Esophagus squamous epithelium (tissue), 4 donors: ENCODE results near the gene NXNL2.

Experiments used
- POLR2A ChIP-seq, 4 donors: fragments of 450-650 bp; IDR thresholded peaks; one replicate each; pipeline ENCODE4 v1.6.1; 2017; ENCODE audit warnings: antibody characterized with exemption in 4 of 4, mild to moderate bottlenecking in 4 of 4, moderate library complexity in 3 of 4
- TF ChIP-seq, protein P1 (sequence below), 6 experiments: fragments of 450-650 bp in 4 of 6; fragments of 200-600 bp in 2 of 6; sonication (generic) in 2 of 6; IDR thresholded peaks; one replicate each; pipeline ENCODE4 v1.5.1; 2016 to 2019; ENCODE audit warnings: antibody characterized with exemption in 6 of 6, mild to moderate bottlenecking in 4 of 6, moderate library complexity in 4 of 6

DNA sequence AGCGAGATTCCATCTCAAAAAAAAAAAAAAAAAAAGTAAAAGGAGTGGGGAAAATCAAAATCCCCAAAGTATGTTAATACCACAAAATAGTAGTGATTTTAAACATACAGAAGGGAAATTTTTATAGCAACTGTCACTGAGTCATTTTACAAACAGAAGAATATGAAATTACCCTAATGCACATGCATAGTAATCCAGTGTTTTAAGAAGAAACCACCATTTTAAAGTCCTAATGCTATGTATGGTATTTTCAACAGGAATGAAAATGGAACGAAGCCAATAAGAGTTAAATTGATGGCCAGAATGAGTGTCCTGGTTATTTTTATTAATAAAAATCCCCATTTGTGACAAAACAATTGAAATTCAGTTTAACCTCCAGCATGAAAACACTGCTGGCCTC is 26.7 kb upstream of the NXNL2 start:
- TF ChIP-seq, protein P1, sequence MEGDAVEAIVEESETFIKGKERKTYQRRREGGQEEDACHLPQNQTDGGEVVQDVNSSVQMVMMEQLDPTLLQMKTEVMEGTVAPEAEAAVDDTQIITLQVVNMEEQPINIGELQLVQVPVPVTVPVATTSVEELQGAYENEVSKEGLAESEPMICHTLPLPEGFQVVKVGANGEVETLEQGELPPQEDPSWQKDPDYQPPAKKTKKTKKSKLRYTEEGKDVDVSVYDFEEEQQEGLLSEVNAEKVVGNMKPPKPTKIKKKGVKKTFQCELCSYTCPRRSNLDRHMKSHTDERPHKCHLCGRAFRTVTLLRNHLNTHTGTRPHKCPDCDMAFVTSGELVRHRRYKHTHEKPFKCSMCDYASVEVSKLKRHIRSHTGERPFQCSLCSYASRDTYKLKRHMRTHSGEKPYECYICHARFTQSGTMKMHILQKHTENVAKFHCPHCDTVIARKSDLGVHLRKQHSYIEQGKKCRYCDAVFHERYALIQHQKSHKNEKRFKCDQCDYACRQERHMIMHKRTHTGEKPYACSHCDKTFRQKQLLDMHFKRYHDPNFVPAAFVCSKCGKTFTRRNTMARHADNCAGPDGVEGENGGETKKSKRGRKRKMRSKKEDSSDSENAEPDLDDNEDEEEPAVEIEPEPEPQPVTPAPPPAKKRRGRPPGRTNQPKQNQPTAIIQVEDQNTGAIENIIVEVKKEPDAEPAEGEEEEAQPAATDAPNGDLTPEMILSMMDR (IDR thresholded peaks at IDR 0.05) = no peak
- TF ChIP-seq POLR2A (IDR thresholded peaks at IDR 0.05) = no peak
